Stimulated activated CD8-positive, alpha-beta memory T cell treated with anti-CD3 and anti-CD28 coated beads, Interleukin-12 subunit alpha, Interleukin-12 subunit beta, amount 100 ng/mL, for 4 hours (primary cell): ENCODE measurements around the gene MAP2K6.
"Not testable (repeated sequence)": the region's sequence is repeated elsewhere in the genome, so short reads cannot be mapped to it uniquely, and the experiment has no call there.

Experiments
- DNase-seq: peaks from one replicate; pipeline ENCODE4 v3.0.0-alpha.2; 2020; ENCODE audit warnings: low read depth

MAP2K6 gene

DNA sequence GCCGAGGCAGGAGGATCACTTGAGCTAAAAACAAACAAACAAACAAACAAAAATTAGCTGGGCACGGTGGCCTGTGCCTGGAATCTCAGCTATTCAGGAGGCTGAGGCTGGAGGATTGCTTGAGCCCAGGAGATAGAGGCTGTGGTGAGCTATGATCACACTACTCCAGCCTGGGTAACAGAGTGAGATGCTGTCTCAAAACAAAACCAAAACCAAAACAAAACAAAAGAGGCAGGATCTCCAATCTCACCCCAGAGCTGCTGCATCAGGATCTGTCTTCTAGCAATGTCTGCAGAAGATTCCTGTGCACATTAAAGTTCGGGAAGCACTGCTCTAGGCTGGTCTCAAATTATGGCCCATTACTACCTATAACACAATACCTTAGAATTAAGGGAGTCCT, 43.1 kb downstream of the MAP2K6 start:
- no peak for DNase-seq

DNA sequence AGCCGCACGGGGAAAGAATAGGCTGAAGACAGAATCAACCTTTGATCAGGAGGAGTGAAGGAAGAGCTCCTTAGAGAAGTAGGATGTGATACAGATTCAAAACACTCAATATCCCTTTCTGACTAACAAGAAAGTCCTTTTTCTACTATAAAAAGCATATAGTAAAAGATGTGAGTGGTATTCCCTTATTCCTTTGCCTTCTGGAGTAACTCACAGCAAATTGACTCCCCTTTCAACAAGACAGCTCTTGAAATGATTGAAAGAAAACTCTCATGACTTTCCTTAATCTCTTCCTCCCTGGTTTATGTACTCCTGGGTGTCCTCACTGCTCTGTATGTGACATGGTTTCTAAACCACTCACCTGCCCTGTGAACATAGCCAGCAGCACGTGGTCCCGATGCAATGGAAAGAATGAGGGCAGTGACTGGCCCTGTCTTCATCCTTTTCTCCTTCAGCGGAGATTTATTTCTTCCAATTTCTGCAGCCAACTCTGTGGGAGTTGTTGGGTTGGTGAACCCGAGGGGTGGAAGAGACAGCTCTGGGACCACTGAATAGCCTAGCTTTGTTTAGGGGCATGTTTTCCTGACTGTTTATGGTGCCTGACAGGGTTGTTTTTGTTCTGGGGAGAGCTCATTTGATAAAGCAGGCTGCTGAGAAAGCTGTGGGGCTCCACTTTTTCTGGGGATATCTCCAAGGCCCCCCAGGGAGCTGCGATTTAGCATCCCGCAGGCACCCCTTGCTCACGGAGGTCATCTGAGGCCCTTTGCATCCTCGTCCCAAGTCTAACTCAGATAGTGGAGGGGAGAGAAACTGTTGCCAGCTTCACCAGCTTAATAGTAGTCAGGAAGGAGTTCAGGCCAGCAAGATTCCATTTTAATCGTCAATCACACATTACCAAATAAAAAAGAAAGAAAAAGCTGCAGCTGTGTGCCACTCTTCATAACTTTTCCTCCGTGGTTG, 46.7 kb downstream of the MAP2K6 start:
- DNase-seq, result no peak

DNA sequence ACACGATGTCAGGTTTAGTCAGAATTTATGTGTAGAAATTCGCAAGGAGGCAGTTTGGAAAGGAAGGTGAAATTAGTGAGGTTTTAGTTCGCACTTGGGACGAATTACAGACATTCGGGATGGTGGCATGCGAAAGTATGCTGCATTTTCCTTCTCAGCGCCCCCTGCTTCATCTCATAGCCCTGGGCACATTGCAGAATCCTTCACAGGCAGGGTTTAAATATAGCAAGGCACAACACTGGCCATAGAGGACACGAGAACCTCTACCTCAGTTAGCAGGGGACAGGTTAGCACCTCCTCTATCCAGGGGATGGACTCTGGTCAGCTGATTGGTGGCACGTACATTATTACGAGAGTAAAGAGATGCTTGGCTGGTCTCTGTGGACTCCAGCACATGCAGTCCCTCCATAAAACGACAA, 47.5 kb downstream of the MAP2K6 start:
- DNase-seq, result no peak

DNA sequence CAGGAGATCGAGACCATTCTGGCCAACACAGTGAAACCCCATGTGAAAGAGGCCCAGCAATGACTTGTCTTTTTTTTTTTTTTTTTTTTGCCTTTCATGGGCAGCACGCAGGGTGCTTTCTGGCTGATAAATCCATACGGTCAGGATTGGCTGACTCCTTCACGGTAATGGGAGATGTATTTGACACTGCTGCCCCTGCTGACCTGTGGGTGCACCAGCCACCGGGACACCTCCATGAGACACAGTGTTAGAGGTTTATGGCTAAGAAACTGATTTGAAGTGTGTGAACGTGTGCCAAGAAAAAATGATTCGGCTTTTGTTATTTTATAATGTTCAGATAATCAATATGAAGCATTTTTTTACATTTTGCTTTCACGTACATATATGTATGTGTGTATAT, 48.4 kb downstream of the MAP2K6 start:
- DNase-seq, result no peak

DNA sequence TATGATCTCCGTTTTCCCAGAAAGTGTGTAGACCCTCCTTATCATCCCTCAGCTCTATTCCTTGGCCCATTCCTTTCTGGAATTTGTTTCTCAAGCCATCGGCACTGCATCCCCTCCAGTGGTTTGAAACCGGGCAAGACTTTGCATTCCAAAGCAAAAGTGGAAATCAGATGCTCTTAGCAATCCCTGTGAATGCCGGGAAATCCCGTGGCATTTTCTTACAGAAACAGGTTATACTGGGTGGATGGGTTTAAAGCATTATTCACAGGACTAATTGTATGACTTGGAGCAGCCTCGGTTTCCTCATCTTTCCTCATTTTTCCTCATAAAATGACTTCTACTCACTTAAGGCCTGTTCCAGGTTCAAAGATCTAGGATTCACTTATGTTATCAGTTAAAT, 52.0 kb downstream of the MAP2K6 start:
- no peak for DNase-seq

DNA sequence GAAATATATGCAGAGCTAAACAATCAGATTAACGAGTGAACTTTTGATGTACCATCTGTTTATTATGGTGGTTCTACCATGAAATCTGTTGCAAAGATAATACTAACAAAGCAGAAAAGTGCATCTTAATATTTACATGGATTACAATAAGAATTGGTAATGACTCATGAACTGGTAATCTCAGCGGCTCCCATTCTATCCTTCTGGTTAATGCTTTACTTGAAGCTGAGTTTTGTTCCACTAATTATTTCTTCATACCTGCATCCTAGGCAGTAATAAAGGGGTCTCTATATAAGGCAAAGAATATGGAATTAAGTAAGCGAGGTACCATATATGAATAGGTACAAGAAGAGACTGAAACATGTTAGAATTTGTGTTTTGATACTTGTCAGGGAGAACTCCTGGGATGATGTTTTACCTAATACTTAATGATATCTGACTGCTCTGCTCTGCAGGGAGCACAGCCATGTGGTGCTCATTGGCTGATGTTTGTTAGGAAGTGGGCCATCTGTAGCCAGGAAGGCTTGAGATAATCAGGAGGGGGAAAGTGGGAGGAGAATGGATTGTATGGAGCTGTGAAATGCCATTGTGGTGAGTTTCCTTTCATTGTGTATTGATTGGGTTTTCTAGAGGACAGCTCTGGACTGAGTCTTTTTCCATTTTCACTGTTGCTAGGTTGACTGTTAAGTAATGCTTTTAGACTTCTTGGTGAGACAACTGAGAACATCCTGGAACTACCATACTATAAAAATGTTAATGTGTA, 52.6 kb downstream of the MAP2K6 start:
- no peak for DNase-seq

DNA sequence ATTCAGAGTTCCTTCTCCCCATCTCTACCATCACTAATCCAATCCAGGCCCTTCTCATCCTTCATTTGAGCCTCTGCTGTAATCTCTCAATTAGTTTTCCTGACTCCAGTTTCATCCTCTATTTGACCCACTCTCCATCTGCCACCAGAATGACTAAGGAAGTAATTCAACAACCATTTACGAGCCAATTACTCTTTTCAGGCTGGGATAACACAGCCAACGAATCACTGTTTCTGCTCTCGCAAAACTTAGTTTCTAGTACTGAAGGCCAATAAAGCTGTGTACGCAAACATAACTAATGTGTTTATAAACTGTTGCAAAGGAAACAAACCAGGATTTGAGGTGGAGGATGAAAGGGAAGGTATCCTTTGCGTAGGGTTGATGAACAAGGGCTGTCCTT, 53.7 kb downstream of the MAP2K6 start:
- no peak for DNase-seq

DNA sequence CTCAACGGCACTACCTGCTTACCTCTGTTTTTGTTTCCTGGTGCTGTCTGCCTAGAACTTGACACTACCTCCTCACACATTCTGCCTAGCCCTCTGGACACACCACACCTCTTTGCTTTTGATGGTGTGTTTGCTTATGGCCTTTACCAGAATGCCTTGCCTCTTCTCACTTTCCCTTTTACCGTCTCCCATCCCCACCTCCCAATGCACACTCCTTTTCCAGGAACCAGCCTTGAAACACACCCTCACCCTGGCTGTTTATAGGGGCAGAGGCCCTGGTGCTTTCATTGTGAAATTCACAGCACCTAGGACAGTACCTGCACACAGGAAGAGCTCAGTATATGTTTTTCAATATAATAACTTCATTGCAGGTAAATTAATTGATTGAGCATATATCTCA, 56.2 kb downstream of the MAP2K6 start:
- no peak for DNase-seq

DNA sequence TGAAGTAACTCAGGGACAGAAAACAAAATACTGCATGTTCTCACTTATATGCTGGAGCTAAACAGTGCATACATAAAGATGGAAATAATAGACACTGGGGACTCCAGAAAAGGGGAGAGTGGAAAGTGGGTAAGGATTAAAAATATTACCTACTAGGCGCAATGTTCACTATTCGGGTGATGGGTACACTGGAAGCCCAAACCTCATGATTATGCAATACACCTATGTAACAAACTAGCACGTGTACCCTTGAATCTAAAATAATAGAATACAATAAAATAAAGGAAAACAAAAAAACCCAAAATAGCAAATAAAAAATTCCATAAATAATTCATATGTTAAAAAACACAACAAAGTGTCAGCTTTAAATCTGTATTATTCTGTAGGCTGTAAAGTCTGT, 56.9 kb downstream of the MAP2K6 start:
- DNase-seq, result no peak

DNA sequence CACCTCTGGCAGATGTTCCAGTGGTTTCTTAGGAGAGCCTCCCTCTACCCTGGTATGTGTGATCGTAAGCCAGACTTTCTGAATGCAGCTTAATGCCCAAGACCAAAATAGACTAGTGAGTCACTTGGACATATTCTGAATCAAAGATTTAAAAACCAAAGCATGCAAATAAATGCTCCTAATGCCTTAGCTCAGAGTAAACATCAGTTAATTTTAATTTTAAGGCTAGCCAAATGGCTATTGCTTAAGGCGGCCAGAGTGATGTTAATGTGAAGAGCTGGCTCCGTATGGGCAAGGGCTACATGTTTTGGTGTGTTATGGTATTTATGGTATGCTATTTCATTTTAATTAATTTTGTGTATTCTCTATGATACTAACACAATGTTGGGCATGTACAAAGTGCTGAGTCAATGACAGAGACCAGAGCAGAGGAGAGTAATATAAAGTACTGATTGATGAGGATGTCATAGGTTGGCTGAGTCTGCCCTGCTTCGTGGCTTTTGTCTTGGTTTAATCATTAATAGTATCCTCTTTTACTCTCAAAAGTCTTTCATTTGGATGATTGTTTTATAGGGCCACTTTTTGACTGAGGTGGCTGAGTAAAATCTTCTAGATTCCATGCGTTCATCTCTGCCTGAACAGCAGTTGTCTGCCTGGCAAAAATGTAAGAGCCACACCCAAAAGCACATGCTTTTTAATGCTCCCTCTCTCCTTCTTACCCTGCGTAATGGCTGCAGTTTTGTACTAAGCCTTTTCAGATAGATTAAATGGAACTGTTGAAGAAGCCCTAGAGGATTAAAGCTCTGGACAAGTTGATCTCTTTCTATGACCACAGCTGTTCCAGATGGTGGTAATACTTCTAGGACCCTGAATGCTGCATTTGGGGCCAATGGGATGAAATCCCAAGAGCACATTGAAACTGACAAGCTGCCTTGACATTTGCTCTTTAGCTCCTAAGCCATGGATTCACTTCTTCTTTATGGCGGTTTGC, 59.6 kb downstream of the MAP2K6 start:
- DNase-seq, result no peak

DNA sequence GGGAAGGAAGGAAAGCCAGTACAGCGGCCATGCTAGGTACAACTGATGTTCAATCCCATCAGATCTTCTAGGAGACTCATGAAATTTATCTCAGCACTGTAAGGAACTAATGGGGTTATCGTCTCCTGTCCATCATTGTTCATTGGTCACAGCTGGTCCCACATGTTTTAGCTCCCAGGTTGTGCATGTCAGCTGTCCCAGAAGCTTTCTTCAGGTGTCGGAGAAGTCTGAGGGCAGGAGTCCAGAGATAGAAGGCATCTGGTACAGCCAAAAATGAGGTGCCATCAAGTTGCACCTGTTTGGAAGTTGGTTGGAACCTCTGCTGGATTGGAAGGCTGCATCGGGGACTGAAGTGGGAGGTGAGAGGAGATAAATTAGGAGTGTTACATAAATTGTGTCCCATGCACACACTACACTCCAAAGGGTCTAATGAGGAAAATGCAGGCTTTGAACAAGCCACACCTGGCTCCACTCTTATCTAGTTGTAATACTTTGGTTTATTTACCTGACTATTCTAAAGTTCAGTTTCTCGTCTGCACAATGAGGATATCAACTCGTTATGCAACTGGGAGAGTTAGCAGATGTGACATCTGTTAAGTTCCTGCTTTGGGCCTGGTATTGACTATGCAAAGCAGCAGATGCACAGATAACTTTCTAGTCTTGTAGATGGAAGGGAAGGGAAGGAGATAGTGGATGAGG, 62.9 kb downstream of the MAP2K6 start:
- no peak for DNase-seq

DNA sequence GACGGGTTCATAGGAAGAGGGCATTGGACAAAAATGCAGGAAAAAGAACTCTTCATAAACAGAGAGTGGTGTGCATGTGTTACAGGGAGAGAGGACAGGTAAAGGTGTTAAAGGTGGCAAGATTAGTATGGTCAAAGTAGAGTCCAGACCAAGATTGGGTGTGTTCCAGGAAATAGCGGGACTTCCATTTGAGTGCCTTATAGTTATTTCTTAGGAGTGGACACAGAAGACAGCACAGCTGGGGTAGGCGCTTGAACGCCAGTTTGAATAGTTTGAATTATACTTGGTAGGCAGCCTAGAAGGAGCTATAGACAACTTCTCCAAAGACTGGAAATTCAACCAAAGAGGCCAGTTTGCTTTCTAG, 63.4 kb downstream of the MAP2K6 start:
- no peak for DNase-seq

DNA sequence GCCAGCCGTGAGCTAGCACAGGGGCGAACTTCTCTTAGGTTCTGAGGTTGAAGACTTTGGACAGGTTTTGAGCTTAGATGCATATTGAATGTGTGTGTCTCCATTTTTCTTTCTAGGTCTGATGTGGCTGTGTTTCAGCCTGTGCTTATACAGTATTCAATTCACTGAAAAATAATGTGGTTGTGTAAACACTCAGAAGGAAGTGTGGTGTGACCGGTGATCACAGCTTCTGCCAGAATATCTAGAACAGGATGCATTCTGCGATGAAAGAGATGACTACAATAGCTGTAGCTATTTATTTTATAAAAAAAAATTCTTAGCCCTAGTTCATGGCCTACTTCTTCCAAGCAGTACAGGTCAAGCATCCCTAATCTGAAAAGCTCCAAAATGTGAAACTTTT, 64.4 kb downstream of the MAP2K6 start:
- DNase-seq, result no peak

DNA sequence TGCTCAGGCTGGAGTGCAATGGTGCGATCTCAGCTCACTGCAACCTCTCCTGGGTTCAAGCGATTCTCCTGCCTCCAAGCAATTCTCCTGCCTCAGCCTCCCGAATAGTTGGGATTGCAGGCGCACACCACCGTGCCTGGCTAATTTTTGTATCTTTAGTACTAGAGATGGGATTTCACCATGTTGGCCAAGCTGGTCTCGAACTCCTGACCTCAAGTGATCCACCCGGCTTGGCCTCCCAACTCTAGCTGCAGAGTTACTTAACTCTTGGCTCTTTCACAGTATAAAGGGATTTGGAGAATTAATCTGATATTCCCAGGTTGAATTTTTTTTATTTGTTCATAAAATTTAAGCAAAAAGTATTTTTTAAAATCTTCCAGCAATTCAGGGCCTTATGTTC, 65.3 kb downstream of the MAP2K6 start:
- not testable (repeated sequence) for DNase-seq

DNA sequence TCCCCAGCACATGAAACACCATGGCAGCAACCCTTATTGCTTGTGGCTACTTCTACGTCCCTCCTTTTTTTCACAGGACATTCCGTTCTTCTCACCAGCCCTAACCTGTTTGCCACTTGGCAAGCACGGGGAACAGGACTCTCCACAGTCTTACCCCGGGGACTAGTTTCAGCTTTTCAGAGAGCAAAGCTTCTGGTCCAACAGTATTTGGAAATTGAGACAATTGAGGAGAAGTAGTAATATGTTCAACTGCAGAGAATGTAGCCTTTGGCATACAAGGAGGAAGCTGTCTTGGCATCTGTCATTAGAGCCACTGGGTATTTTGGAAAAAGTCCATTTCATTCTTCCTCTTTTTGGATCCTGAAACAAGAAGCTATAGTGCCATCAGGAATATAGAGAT, 65.7 kb downstream of the MAP2K6 start:
- DNase-seq, result no peak

DNA sequence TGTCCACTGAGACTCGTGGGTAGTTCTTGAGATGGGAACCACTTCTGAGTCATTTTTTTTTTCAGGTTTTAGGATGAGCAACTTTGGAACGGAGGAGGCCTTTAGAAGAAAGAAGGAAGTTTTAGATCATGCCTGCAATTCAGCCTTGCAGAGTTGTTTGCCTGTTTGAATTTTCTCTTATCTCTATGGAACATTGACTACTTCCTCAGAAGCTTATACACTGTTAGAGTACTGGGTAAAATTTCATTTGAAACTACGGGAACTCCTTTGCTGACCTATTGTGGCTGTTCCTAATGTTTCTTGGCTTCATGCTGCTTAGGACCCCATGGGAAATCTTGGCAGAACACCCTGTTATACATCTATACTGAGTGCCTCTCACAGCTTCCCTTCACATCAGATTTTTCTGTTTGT, 70.8 kb downstream of the MAP2K6 start:
- DNase-seq, result no peak

DNA sequence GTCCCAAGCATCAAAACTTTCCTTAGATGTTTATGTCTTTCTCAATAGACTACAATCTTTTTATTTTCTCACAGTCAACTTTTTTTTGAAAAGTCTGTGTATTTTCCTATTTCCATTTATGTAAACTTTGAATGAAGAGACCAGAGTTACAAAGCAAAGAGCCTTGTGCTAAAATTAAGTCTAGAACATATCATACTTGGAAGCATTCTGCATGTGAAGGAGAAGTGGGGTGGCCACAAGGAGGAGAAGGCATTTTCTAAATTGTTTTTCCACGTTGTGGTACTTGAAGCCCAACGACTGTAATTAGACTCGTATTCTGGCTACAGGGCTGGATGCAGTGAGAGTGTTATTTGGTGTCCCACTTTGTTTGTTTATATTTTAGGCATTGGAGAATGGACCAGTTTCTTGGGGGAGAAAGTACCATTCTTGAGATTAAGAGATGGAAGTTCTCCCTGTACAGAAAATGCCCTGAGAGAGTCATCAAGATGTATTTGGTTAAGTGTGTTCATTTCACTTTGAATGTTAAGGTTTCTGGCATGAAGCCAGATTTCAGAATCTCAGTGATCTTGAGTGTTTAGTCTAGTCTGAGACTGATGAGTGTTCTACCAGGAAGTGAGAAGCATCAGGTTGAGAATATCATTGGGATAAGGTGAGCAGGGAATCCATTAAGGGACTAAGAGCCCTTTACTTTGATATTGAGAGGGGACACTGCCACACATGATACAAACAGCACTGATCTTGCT, 71.6 kb downstream of the MAP2K6 start:
- DNase-seq, result no peak

DNA sequence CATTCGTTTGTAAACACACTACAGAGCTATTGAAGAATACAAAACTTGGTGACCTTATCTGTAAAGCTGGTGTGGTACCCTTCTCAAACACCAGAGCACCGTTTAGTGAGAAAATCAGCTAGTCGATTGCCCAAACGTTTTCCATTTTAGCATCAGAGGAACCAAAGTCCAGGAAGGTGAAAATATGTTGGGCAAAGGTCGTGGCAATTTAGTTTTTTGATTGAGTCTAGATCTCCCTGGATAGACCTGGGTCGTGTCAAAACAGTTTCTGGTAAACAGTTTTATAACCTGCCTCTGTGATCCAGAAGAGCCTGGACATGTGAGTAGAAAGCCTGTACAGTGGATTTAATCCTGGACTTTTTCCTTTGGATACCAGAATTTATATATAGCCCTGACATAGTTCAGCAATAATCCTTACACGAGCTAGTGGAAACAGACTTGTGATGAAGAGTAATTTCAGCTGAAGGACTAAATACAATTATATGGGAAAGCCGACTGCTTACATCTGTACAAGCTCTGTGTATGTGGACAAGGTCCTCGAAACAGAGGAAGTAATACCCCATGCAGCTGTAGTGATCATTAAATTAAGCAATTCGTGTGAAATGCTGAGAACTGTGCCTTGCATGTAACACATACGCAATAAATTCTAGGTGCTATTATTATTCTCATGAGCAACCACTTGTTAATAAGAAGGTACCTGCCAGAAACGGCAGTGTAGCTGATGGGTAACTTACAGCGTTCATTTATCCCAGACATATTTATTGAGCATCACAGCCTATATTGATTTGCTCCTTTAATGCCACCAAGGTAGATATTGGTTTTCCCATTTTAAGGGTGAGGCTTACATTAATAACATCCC, 72.5 kb downstream of the MAP2K6 start:
- no peak for DNase-seq

DNA sequence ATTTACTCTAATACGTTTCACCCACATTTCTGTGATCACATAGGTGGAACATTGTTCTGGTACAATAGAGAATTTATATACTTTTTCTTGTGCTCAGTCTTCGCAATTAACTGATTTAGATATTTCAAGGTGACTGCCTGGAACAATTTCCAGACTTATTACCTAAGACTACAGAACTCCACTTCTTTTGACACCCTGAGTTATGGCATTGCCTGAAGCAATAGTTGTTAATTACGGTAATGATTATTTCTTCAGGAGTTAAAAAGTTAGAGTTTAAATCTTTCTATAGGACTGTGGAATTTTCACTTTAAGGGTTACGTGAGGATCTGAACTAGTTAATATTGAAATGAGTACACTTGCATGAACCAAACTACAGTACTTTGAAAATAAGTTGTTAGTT, 74.8 kb downstream of the MAP2K6 start:
- no peak for DNase-seq
